Loucy (cell line): ENCODE data around the gene KRT3.

ENCODE experiments used
- H2AFZ ChIP-seq: fragments of 200-600 bp; sonication (generic); 2 replicates; pipeline ENCODE4 v1.6.0; 2016; ENCODE audit warnings: antibody characterized with exemption, mild to moderate bottlenecking, low read length, moderate library complexity
- H3F3A ChIP-seq: fragments of 200-600 bp; 2 replicates; pipeline ENCODE4 v1.6.0; 2016; ENCODE audit warnings: antibody characterized with exemption, low read depth, mild to moderate bottlenecking
- H3K27me3 ChIP-seq: fragments of 200-600 bp; sonication (generic); 2 replicates; pipeline ENCODE4 v1.6.1; 2014; ENCODE audit warnings: low read length, mild to moderate bottlenecking; ENCODE audit not compliant: insufficient read depth, poor library complexity, severe bottlenecking
- H3K36me3 ChIP-seq: fragments of 200-600 bp; sonication (generic); 2 replicates; pipeline ENCODE4 v1.6.1; 2016; ENCODE audit warnings: low read length; ENCODE audit not compliant: insufficient read depth
- H3K4me1 ChIP-seq: fragments of 200-600 bp; sonication (generic); 2 replicates; pipeline ENCODE4 v1.5.1; 2014; ENCODE audit warnings: low read length, mild to moderate bottlenecking; ENCODE audit not compliant: insufficient read depth, poor library complexity, severe bottlenecking
- H3K4me2 ChIP-seq: fragments of 200-600 bp; sonication (generic); 2 replicates; pipeline ENCODE4 v1.6.0; 2014; ENCODE audit warnings: antibody characterized with exemption, low read length, low read depth, mild to moderate bottlenecking; ENCODE audit not compliant: poor library complexity, severe bottlenecking
- H3K4me3 ChIP-seq: fragments of 200-600 bp; sonication (generic); 2 replicates; pipeline ENCODE4 v1.5.1; 2014; ENCODE audit warnings: low read length, mild to moderate bottlenecking, mixed read lengths; ENCODE audit not compliant: poor library complexity, severe bottlenecking
- H3K79me2 ChIP-seq: fragments of 200-600 bp; sonication (generic); 2 replicates; pipeline ENCODE4 v1.6.1; 2014; ENCODE audit warnings: low read length; ENCODE audit not compliant: insufficient read depth
- H3K9ac ChIP-seq: fragments of 200-600 bp; sonication (generic); 2 replicates; pipeline ENCODE4 v1.6.0; 2014; ENCODE audit warnings: mild to moderate bottlenecking, low read depth, low read length, moderate library complexity; ENCODE audit not compliant: poor library complexity, severe bottlenecking
- H3K9me2 ChIP-seq: fragments of 200-600 bp; sonication (generic); replicated peaks from 2 replicates; pipeline ENCODE4 v1.6.1; 2016; ENCODE audit warnings: low read depth, low read length, mixed read lengths
- H3K9me3 ChIP-seq: fragments of 200-600 bp; sonication (generic); 2 replicates; pipeline ENCODE4 v1.6.1; 2014; ENCODE audit warnings: mild to moderate bottlenecking, antibody characterized with exemption, low read length, low read depth; ENCODE audit not compliant: insufficient read depth
- H4K20me1 ChIP-seq: fragments of 200-600 bp; sonication (generic); 2 replicates; pipeline ENCODE4 v1.6.0; 2014; ENCODE audit warnings: antibody characterized with exemption, low read length, mild to moderate bottlenecking; ENCODE audit not compliant: insufficient read depth, poor library complexity, severe bottlenecking
- CTCF ChIP-seq: fragments of 200-600 bp; sonication (generic); conservative IDR thresholded peaks from 2 replicates; pipeline ENCODE4 v1.5.1; 2014; ENCODE audit warnings: mild to moderate bottlenecking, antibody characterized with exemption, low read length
- EZH2phosphoT487 ChIP-seq: fragments of 200-600 bp; IDR thresholded peaks from 2 replicates; pipeline ENCODE4 v1.6.1; 2018; ENCODE audit warnings: antibody characterized with exemption, mild to moderate bottlenecking, moderate library complexity, borderline replicate concordance

Gene KRT3

GRCh38 chr12:52823761-52824450, 28.0 kb upstream of the KRT3 start:
- no peaks in the 10 kb centered on the region for H3K9me3 ChIP-seq

GRCh38 chr12:52822771-52823510, 27.0 kb upstream of the KRT3 start:
- H3K9me2 ChIP-seq, result no peaks in the 10 kb centered on the region
- no peaks in the 10 kb centered on the region for H3K9me3 ChIP-seq
- H3K27me3 ChIP-seq, result no peaks in the 10 kb centered on the region
- TF ChIP-seq CTCF (no peak), EZH2phosphoT487 (no peak)
- no peaks in the 10 kb centered on the region for H3F3A ChIP-seq
- H3K79me2 ChIP-seq, result no peaks in the 10 kb centered on the region
- no peak overlapping the region for H3K4me2 ChIP-seq
- H3K4me1 ChIP-seq, result no peaks in the 10 kb centered on the region
- H3K36me3 ChIP-seq, result no peaks in the 10 kb centered on the region
- no peak overlapping the region for H2AFZ ChIP-seq
- no peak overlapping the region for H3K9ac ChIP-seq
- no peaks in the 10 kb centered on the region for H4K20me1 ChIP-seq
- H3K4me3 ChIP-seq, result no peak overlapping the region

More at GRCh38 chr12:52823761-52824450, 28.0 kb upstream of the KRT3 start:
- no peaks in the 10 kb centered on the region for H3K27me3 ChIP-seq
- H3K9ac ChIP-seq, result no peak overlapping the region
- no peaks in the 10 kb centered on the region for H3F3A ChIP-seq
- no peaks in the 10 kb centered on the region for H3K9me2 ChIP-seq
- peaks cover 5% of the 10 kb centered on the region for H3K4me1 ChIP-seq
- H3K79me2 ChIP-seq, result no peaks in the 10 kb centered on the region
- H2AFZ ChIP-seq, result no peak overlapping the region
- TF ChIP-seq CTCF (no peak), EZH2phosphoT487 (no peak)
- H3K36me3 ChIP-seq, result no peaks in the 10 kb centered on the region
- no peak overlapping the region for H3K4me3 ChIP-seq
- no peaks in the 10 kb centered on the region for H4K20me1 ChIP-seq
- no peak overlapping the region for H3K4me2 ChIP-seq

- Histone ChIP-seq H2AFZ (no peak overlapping the region), H3K4me1 (no peaks in the 10 kb centered on the region), H3K4me2 (no peak overlapping the region), H3K9me3 (no peaks in the 10 kb centered on the region), H3K27me3 (no peaks in the 10 kb centered on the region), H3K9me2 (no peaks in the 10 kb centered on the region), H4K20me1 (no peaks in the 10 kb centered on the region), H3K9ac (no peak overlapping the region), H3K36me3 (no peaks in the 10 kb centered on the region), H3K79me2 (no peaks in the 10 kb centered on the region), H3K4me3 (no peak overlapping the region), H3F3A (no peaks in the 10 kb centered on the region)
- TF ChIP-seq CTCF, result no peak
- no peak for TF ChIP-seq EZH2phosphoT487
These were observed 26.1 kb upstream of the KRT3 start for GRCh38 chr12:52821826-52822660.
